ENCODE data around the gene PLOD1.
"Not testable (repeated sequence)": the region's sequence is repeated elsewhere in the genome, so short reads cannot be mapped to it uniquely, and the experiment has no call there.

Gene PLOD1

GRCh38 chr1:11912482-11913216 is 21.9 kb upstream of the PLOD1 start:
- DNase-seq = not testable (repeated sequence)

DNA sequence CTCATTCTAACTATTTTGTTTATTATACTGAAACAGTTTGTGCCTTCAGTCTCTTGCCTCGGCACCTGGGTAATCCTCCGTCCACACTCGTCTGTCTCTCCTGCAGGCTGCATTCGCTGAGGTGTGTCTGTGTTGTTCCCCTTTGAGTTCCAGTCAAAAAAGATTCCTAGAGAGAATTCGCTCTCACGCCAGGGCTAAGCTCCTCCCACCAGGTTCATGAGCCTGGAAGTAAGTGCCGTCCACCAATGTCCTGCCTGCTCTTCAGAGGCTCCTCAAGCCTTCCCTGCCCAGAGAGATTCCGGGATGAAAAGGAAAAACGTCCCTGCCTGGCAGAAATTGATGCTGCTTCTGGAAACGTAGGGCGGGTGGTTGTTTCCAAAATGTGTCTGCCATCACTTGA is 21.2 kb upstream of the PLOD1 start:
- no peak for DNase-seq

DNA sequence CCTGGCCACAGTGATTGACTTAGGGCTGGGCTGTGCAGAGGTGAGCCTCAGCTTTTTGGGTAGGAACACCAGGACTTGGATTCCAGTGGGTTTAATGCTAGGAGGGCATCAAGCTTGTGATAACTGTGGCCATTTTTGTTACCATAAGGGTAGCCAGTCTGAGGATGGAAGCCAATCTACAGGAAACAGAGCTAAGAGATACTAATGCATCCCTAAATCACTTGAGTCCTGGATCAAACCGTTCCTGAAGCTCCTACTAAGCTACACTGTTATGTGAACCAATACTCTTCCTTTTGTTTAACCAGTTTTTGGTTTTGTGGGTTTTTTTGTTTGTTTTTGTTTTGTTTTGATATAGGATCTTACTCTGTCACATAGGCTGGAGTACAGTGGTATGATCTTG is 20.5 kb upstream of the PLOD1 start:
- DNase-seq = no peak

- DNase-seq = peak; percentile 68
Observed at GRCh38 chr1:11918799-11919519, 15.6 kb upstream of the PLOD1 start.

- no peak for DNase-seq
Observed at GRCh38 chr1:11919621-11920020, 14.9 kb upstream of the PLOD1 start.

DNA sequence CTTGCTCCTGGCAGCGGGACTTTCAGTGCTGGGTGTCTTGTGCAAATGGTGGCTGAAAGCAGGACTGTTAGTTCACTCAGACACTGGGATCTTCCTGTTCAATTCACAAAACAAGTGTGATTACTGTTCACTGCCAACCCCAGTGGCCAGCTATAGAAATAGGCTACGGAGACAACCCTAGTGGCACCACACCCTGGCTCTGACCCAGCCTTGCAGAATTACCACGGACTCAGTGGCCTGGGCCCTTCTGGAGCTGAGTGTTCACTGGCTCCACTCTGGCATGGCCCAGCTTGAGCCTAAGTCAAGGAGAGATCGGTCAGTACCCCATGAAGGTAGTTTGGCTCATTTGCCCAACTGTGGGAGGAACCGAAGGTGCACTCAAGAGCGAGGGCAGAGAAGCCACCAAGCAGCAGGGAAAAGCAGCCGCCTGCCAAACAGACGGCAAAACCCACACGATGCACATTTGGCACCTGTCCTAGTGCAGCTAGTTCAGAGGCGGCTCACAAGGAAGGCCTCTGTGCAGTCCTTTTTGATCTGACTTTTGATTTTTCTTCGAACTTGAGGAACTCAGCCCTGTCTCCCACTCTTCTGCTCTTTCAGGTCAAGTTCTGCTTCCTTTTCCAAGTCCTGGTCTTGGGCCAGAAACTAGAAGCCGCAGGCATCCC is 14.1 kb upstream of the PLOD1 start:
- no peak for DNase-seq

- DNase-seq = no peak
Observed at GRCh38 chr1:11921022-11921421, 13.5 kb upstream of the PLOD1 start.

- no peak for DNase-seq
Observed at GRCh38 chr1:11923069-11923826, 11.3 kb upstream of the PLOD1 start.

- no peak for DNase-seq
Observed at GRCh38 chr1:11923827-11924113, 10.7 kb upstream of the PLOD1 start.

- no peak for DNase-seq
Observed at GRCh38 chr1:11924334-11925195, 10.0 kb upstream of the PLOD1 start.

DNA sequence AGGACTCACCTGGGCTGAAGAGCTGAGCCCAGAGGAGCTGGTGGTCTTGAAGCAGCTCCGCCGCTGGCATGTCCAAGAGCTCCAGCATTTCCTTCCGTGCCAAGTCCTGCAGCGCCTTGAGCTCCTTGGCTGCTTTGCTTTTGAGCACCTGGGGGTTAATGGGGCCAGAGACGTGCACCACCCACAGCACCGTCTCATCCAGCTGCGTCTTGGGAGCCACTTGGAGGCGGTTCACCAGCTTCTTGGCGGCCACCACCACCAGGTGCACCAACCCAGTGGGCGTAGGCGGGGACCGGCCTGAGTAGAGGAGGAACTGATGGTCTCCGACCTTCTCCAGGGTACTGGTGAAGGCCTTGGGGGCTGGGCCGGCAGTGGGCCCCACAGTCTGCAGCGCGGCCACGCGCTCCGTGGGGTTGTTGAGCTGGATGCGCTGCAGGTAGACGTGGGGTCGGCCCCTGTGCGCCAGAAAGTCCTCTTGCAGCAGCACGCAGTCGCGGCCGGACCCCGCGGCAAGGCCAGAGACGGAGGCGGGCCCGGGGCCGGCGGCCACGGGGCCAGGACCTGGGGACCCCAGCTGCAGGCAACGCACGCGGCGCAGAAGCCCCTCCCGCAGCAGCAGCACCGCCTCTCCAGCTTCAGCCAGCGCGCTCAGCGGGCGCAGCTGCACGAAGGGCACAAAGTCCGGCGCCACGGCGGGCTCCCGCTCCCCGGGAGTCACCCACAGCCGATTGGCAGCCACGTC is 9.2 kb upstream of the PLOD1 start:
- DNase-seq = not testable (repeated sequence)

DNA sequence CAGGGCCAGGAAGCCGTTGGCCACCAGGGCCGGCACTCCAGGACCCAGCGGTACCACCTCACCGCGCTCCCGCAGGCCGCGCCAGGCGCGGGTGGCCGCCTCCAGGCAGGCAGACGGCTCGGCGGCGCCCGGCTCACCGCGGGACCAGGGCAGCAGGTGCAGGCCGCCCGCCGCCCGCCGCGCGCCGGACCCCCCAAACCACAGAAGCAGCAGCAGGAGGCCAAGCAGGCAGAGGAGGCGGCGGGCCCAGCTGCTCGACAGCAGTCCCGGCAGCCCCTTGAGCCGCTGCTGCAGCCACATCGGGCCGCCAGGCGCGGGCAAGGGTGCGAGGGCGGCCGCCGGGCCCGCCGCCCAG is 8.6 kb upstream of the PLOD1 start:
- DNase-seq = no peak

- DNase-seq = no peak
Observed at GRCh38 chr1:11927866-11928592, 6.5 kb upstream of the PLOD1 start.

DNA sequence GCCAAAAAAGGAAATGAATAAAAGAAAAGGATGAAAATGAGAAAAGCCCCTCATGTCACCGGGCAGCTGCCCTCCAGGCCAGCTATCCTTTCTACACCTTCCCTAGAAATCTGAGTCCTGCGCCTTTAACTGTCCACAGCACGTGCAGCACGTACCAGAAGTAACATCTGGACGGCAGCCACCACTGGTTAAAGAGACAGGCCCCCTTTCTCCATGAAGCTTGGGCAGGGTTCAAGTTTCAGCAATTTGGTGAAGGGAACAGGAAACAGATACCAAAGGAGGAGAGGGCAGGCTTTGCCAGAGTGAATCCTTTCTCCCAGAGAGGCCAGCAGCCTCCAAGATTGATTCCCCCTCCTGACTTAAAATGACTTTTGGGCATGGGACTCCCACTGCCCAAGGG is 4.7 kb upstream of the PLOD1 start:
- peak; percentile 85 for DNase-seq

DNA sequence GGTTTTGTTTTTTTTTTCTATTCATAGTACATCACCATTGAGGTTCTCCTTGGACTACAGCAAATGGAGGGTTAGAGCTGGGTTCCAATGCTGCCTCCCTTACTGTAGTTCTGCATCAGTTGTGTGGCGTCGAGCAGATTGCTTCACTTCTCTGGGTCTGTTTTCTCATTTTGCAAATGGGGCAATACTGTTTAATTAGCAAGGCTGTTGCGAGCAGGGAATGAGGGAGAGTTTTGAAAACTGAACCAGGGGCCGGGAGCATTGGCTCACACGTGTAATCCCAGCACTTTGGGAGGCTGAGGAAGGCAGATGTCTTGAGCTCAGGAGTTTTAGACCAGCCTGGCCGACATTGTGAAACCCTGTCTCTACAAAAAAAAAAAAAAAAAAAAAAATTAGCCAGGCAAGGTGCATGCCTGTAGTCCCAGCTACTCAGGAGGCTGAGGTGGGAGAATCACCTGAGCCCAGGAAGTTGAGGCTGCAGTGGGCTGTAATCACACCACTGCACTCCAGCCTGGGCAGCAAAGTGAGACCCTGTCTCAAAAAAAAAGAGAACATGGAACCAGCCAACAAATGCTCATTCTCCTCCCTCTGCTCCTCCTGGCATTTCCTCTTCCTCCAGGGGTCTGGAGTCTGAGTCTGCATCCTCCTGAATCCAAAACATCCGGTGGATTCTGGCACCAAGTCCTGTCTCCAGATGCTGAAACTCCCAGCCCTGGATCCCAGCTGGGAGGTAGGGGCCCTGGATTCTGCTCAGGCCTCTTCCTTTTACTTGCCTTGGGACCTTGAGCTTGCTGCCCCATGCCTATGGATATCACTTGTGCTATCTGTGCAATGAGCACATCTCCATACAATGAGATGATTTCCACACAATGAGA is 3.7 kb upstream of the PLOD1 start:
- DNase-seq = peak; percentile 73

GRCh38 chr1:11931845-11932244 is 2.7 kb upstream of the PLOD1 start:
- DNase-seq = no peak

- DNase-seq = no peak
Observed at GRCh38 chr1:11935057-11935412, 518 bp downstream of the PLOD1 start.

GRCh38 chr1:11935733-11936132 is 1.2 kb downstream of the PLOD1 start:
- not testable (repeated sequence) for DNase-seq

GRCh38 chr1:11938722-11939526 is 4.4 kb downstream of the PLOD1 start:
- no peak for DNase-seq
